ENCODE measurements around the gene UFM1.
"Not testable (repeated sequence)": the region's sequence is repeated elsewhere in the genome, so short reads cannot be mapped to it uniquely, and the experiment has no call there.

The UFM1 gene

GRCh38 chr13:38349390-38350113 is at the start of gene UFM1:
UFM1 (plus strand) TSS chr13:38349851; CDS start chr13:38349920, 69 bp downstream.
- DNase-seq (ENCODE audit: low spot score) = peak; percentile 88

- DNase-seq (ENCODE audit: low spot score) = no peak
Measured at GRCh38 chr13:38301236-38301635, 48.4 kb upstream of the UFM1 start.

- no peak for DNase-seq (ENCODE audit: low spot score)
Measured at GRCh38 chr13:38303816-38304320, 45.8 kb upstream of the UFM1 start.

- DNase-seq (ENCODE audit: low spot score) = no peak
Measured at GRCh38 chr13:38308736-38309135, 40.9 kb upstream of the UFM1 start.

GRCh38 chr13:38309397-38309796 is 40.3 kb upstream of the UFM1 start:
- no peak for DNase-seq (ENCODE audit: low spot score)

GRCh38 chr13:38311175-38311574 is 38.5 kb upstream of the UFM1 start:
- not testable (repeated sequence) for DNase-seq (ENCODE audit: low spot score)

GRCh38 chr13:38316129-38316528 is 33.5 kb upstream of the UFM1 start:
- no peak for DNase-seq (ENCODE audit: low spot score)

- DNase-seq (ENCODE audit: low spot score) = no peak
Measured at GRCh38 chr13:38321654-38322053, 28.0 kb upstream of the UFM1 start.

- no peak for DNase-seq (ENCODE audit: low spot score)
Measured at GRCh38 chr13:38325426-38325825, 24.2 kb upstream of the UFM1 start.

- no peak for DNase-seq (ENCODE audit: low spot score)
Measured at GRCh38 chr13:38328699-38329098, 21.0 kb upstream of the UFM1 start.

- no peak for DNase-seq (ENCODE audit: low spot score)
Measured at GRCh38 chr13:38334845-38335244, 14.8 kb upstream of the UFM1 start.

- DNase-seq (ENCODE audit: low spot score) = no peak
Measured at GRCh38 chr13:38338089-38338488, 11.6 kb upstream of the UFM1 start.

- DNase-seq (ENCODE audit: low spot score) = no peak
Measured at GRCh38 chr13:38340624-38341023, 9.0 kb upstream of the UFM1 start.

GRCh38 chr13:38341149-38341692 is 8.4 kb upstream of the UFM1 start:
- DNase-seq (ENCODE audit: low spot score) = no peak

GRCh38 chr13:38346764-38347163 is 2.9 kb upstream of the UFM1 start:
- no peak for DNase-seq (ENCODE audit: low spot score)

GRCh38 chr13:38348861-38349389 is 726 bp upstream of the UFM1 start:
- peak; percentile 24 for DNase-seq (ENCODE audit: low spot score)

- DNase-seq (ENCODE audit: low spot score) = peak; percentile 45
Measured at GRCh38 chr13:38350114-38350617, 515 bp downstream of the UFM1 start.

GRCh38 chr13:38355595-38356119 is 6.0 kb downstream of the UFM1 start:
- DNase-seq (ENCODE audit: low spot score) = no peak

- DNase-seq (ENCODE audit: low spot score) = no peak
Measured at GRCh38 chr13:38358684-38359083, 9.0 kb downstream of the UFM1 start.

- DNase-seq (ENCODE audit: low spot score) = no peak
Measured at GRCh38 chr13:38361542-38362262, 12.1 kb downstream of the UFM1 start.

GRCh38 chr13:38363219-38363618 is 13.6 kb downstream of the UFM1 start:
- no peak for DNase-seq (ENCODE audit: low spot score)

- DNase-seq (ENCODE audit: low spot score) = not testable (repeated sequence)
Measured at GRCh38 chr13:38363746-38364145, 14.1 kb downstream of the UFM1 start.
